T-helper 2 cell (primary cell): Measurements from ENCODE around the gene TMEM183A.
"Not testable (repeated sequence)": the region's sequence is repeated elsewhere in the genome, so short reads cannot be mapped to it uniquely, and the experiment has no call there.

Experiments
- DNase-seq, 5 experiments: peaks; one replicate each; pipeline versions ENCODE4 v3.0.0 to v3.0.0-alpha.2; 2012 to 2022
- total RNA-seq, 2 donors: gene quantifications; one replicate each; lab custom pipeline; 2026; lab: John Stamatoyannopoulos, UW

Gene TMEM183A
- total RNA-seq = 101 to 117 reads per million in 2 donors

GRCh38 chr1:203006948-203007871 lies at the start of gene TMEM183A:
TSS of gene TMEM183A (plus strand) at chr1:203007374. CDS start at chr1:203007466, 92 bp downstream.
- peak; percentile 80 to 98 (median 91) for DNase-seq

- DNase-seq = peak; percentile 89 to 95 (median 93)
Measured at GRCh38 chr1:202957733-202958543, 49.2 kb upstream of the TMEM183A start, which contains the start of gene ADIPOR1. TSS of gene ADIPOR1 (minus strand) at chr1:202958312. CDS start at chr1:202951070, 7,242 bp downstream.

GRCh38 chr1:202958544-202959275 lies 48.5 kb upstream of the TMEM183A start:
- peak in 3 of 5 experiments; percentile 7 to 31 (median 22) for DNase-seq

DNA sequence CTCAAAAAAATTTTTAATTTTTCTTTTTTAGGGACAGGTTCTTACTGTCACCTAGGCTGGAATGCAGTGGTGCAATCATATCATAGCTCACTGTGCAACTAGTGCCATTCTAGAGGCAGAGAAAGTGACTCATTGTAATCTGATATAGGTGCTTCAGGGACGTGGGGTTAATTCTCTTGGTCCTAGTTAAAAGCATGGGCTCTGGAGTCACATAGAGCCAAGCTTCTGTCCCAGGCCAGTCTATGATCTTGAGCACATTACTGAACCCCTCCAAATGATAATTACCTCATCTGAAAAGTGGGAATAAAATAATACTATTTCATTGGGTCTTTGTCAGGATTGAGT lies 47.9 kb upstream of the TMEM183A start:
- DNase-seq = no peak

- DNase-seq = no peak
Measured at GRCh38 chr1:202961220-202961880, 45.8 kb upstream of the TMEM183A start.

DNA sequence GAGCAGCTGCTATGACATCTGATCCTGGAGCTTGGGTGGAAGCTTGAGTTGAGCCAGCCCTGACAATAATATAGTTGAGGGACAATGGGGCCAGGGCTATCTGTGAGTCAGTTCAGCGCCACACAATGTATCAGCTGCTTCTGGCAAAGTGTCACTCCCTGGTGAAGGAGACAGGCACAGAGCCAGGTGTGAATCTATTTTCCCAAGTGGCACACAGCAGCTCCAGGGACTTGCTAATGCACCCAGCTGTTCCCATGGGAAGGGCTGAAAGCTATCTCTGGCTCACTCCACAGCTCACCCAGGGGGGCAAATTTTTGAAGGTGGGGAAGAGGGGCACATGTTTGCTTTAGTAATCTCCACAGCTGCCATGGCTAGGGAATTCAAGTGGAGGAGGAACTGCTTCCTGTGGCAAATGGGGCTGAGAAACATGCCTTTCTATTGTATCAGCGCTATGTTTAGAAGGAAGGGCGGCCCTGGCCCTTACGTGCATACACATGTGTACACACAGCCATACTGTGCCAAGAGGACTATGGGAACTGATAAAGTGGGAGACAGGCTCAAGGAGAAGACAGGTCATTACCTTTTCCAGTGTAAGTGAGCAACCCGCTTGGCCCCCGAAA lies 42.3 kb upstream of the TMEM183A start:
- DNase-seq = no peak

DNA sequence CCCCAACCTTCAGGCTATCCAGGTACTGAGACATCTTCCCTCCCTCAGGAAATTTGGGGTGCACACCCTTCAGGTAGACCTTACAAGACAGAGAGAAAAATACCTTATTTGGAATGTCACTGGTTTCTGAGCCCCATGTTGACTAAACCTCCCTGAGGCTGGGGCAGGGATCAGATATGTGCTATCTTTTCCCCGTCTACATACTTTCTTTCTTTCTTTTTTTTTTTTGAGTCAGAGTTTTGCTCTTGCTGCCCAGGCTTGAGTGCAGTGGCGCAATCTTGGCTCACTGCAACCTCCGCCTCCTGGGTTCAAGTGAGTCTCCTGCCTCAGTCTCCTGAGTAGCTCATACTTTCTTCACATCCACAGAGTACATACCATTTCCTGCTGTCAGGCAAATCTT lies 41.8 kb upstream of the TMEM183A start:
- DNase-seq = no peak

DNA sequence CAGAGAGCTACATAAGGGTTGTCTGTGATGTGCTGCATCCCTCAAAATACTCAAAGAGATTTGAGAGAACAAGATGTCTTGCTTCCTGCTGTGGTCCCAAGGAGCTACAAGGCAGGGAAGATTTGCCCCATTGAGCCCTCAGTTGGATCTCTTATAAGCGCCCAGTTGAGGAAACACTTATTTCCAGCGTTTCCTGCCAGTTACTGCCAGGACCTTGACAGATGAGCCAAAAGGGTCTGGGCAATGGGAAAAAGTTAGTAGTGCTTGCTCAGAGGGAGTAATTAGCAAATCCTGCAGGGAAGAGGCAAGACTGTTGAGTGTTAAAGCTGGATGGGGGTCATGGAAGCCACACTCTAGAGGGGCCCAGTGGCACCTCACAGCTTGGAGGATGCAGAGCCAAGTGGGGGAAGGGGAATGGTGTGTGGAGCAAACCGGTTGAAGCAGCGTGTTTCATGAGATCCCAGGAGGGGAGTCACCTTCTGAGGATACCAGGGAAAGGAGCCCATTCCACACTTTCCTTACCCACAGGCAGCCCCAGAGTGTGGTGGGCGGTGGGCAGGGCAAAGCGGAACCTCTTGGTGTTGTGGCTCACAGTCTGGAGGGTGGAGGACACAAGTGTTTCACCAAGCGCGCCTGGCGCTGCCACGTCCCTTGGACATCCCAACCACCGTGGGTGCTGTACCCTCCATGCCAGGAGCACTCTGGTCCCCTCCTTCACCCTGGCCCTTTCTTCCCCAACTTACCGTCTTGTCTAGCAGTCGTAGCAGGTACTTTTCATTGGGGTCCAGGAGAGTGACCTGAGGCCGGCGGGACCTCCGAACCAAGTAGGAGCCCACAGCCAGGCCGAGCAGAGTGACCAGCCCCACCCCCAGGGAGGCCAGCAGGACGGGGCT lies 40.9 kb upstream of the TMEM183A start:
- DNase-seq = peak in 1 of 5 experiments; percentile 4

- DNase-seq = peak in 1 of 5 experiments; percentile 55
Measured at GRCh38 chr1:202967684-202968281, 39.4 kb upstream of the TMEM183A start.

DNA sequence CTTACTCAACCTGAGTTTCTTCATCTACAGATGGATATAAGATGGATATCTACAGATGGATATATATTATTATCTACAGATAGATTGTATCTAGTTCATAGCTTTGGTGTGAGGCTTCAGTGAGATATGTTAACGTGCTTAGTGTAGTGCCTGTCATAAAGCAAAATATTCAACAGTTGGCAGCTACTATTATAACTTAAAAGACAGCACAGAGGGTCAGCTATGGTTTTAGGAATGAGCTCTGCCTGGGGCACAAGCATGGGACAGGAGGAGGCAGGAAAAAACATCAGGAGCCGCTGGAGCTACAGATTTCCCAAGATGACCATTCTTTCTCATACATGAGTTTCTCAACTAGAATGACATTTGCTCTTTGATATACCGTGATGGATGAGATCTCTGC lies 38.8 kb upstream of the TMEM183A start:
- no peak for DNase-seq

GRCh38 chr1:202968895-202969295 lies 38.3 kb upstream of the TMEM183A start:
- peak in 1 of 5 experiments; percentile 68 for DNase-seq

- no peak for DNase-seq
Measured at GRCh38 chr1:202972046-202972445, 35.1 kb upstream of the TMEM183A start.

- no peak for DNase-seq
Measured at GRCh38 chr1:202974856-202975255, 32.3 kb upstream of the TMEM183A start.

DNA sequence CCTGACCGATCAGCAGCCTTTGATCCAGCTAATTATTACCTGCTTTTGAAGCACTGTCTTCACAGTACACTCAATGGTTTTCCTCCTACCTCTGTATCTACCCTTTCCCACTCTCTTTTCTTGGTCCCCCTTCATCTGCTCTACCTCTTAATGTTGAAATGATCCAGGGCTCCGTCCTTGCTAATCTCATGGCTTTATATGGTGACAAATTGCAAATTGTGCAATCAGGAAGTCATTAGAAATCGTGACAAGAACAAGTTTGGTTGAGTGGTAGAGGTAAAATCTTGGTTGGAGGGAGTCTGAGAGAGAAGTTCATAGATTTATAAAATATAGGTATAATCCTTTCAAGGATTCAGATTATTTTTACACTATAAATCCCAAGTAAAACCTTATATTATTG lies 30.5 kb upstream of the TMEM183A start:
- no peak for DNase-seq

GRCh38 chr1:202979459-202979858 lies 27.7 kb upstream of the TMEM183A start:
- no peak for DNase-seq

DNA sequence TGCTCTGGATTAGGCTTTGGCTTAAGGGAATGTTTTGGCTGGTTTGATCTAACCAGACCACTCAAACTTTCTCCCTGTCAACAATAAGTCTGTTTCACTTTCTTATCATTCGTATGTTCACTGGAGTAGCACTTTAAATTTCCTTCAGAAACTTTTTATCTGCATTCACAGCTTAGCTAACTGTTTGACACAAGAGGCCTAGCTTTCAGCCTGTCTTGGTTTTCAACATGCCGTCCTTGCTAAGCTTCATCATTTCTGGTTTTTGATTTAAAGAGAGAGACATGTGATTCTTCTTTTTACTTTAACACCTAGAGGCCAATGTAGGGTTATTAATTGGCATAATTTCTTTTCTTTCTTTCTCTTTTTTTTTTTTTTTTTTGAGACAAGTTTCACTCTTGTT lies 25.2 kb upstream of the TMEM183A start:
- DNase-seq = no peak

DNA sequence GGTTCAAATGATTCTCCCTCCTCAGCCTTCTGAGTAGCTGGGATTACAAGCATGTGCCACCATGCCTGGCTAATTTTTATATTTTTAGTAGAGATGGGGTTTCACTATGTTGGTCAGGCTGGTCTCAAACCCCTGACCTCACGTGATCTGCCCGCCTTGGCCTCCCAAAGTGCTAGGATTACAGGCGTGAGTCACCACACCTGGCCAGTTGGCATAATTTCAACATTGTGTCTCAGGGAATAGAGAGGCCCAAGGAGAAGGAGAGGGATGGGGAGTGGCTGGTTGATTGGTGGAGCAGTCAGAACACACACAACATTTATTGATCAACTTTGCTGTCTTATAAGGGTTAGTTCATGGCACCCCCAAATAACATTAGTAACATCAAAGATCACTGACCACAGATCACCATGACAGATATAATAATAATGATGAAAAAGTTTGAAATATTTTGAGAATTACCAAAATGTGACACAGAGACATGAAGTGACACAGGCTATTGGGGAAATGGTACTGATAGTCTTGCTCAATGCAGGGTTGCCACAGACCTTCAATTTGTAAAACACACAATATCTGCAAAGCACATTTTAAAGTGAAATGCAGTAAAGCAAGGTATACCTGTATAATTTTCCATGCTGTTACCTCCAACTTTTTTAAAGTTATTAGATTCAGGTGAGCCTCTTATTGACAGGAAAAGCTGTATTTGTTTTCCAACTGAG lies 24.3 kb upstream of the TMEM183A start:
- DNase-seq = no peak

GRCh38 chr1:202986120-202986519 lies 21.1 kb upstream of the TMEM183A start:
- DNase-seq = not testable (repeated sequence)

- no peak for DNase-seq
Measured at GRCh38 chr1:202987255-202987654, 19.9 kb upstream of the TMEM183A start.
